HG03457 (cell line): ENCODE results near the gene PXDN.

Experiments used
- ATAC-seq: cut with Tn5 transposase; IDR thresholded peaks from one replicate; pipeline ENCODE4 v1.9.1; 2021; ENCODE audit warnings: moderate number of reproducible peaks; ENCODE audit not compliant: unreplicated experiment

Gene PXDN

GRCh38 chr2:1674276-1674675 is 70.0 kb downstream of the PXDN start:
- ATAC-seq = no peak

- ATAC-seq = no peak
Observed at GRCh38 chr2:1673160-1673944, 71.0 kb downstream of the PXDN start.

GRCh38 chr2:1672738-1673137 is 71.6 kb downstream of the PXDN start:
- no peak for ATAC-seq

- ATAC-seq = no peak
Observed at GRCh38 chr2:1671916-1672315, 72.4 kb downstream of the PXDN start.

- no peak for ATAC-seq
Observed at GRCh38 chr2:1670636-1671035, 73.7 kb downstream of the PXDN start.

- no peak for ATAC-seq
Observed at GRCh38 chr2:1665761-1666505, 78.4 kb downstream of the PXDN start.

- ATAC-seq = no peak
Observed at GRCh38 chr2:1664698-1665097, 79.6 kb downstream of the PXDN start.

GRCh38 chr2:1664076-1664605 is 80.2 kb downstream of the PXDN start:
- ATAC-seq = no peak

GRCh38 chr2:1663621-1664020 is 80.7 kb downstream of the PXDN start:
- no peak for ATAC-seq

- ATAC-seq = no peak
Observed at GRCh38 chr2:1662606-1663180, 81.6 kb downstream of the PXDN start.

GRCh38 chr2:1661891-1662605 is 82.3 kb downstream of the PXDN start:
- no peak for ATAC-seq

- no peak for ATAC-seq
Observed at GRCh38 chr2:1660656-1661640, 83.4 kb downstream of the PXDN start.

GRCh38 chr2:1659951-1660565 is 84.3 kb downstream of the PXDN start:
- no peak for ATAC-seq

GRCh38 chr2:1658394-1659151 is 85.7 kb downstream of the PXDN start:
- no peak for ATAC-seq

- no peak for ATAC-seq
Observed at GRCh38 chr2:1656961-1657841, 87.1 kb downstream of the PXDN start.

GRCh38 chr2:1656326-1656960 is 87.9 kb downstream of the PXDN start:
- no peak for ATAC-seq

GRCh38 chr2:1655461-1655860 is 88.9 kb downstream of the PXDN start:
- ATAC-seq = no peak
